ENCODE measurements around the gene GPT2. TPM values are rescaled to one million over a fixed set of nuclear protein-coding genes. Genes with fewer than 3 reads are reported as not detected.
"Not testable (repeated sequence)": the region's sequence is repeated elsewhere in the genome, so short reads cannot be mapped to it uniquely, and the experiment has no call there.

The GPT2 gene
- total RNA-seq, 1 experiment from 2014 or later = 81.8 TPM

DNA sequence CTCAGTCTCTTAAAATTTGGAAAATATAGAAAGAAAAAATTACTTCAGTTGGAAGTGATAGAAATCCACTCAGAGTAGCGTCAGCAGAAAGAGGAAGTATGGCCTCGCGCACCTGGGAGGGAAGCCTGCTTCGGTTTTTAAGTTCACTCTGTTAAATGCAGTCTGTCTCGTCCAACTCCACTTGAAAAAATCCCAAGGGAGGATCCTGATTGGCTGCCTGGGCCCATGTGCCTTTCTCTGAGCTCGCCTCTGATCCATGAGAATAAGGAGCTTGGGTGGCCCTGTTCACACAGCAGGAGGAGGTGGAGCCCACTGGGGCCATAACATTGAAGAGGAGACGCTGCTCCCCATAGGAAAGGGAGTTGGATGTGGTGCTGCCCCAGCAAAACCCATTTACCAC lies 48.6 kb downstream of the GPT2 start (continued):
- TF ChIP-seq NFYB (CRISPR knock-in tag; conservative IDR thresholded peaks at IDR 0.05; ENCODE audit: low read depth) (no peak), ZNF317 (CRISPR knock-in tag; IDR thresholded peaks at IDR 0.05; ENCODE audit: borderline replicate concordance, low read depth) (0 out of 2 replicates have a peak, but pooled peaks have one; percentile 20), CBFB (CRISPR knock-in tag; IDR thresholded peaks at IDR 0.05; ENCODE audit: low read depth) (no peak), NFATC4 (CRISPR knock-in tag; IDR thresholded peaks at IDR 0.05) (no peak), NR1H2 (CRISPR knock-in tag; IDR thresholded peaks at IDR 0.05) (no peak), ZNF263 (CRISPR knock-in tag; IDR thresholded peaks at IDR 0.05; ENCODE audit: low read depth) (no peak), TCF7 (CRISPR knock-in tag; IDR thresholded peaks at IDR 0.05; ENCODE audit: low read depth) (no peak)
- TF ChIP-seq, protein P1, sequence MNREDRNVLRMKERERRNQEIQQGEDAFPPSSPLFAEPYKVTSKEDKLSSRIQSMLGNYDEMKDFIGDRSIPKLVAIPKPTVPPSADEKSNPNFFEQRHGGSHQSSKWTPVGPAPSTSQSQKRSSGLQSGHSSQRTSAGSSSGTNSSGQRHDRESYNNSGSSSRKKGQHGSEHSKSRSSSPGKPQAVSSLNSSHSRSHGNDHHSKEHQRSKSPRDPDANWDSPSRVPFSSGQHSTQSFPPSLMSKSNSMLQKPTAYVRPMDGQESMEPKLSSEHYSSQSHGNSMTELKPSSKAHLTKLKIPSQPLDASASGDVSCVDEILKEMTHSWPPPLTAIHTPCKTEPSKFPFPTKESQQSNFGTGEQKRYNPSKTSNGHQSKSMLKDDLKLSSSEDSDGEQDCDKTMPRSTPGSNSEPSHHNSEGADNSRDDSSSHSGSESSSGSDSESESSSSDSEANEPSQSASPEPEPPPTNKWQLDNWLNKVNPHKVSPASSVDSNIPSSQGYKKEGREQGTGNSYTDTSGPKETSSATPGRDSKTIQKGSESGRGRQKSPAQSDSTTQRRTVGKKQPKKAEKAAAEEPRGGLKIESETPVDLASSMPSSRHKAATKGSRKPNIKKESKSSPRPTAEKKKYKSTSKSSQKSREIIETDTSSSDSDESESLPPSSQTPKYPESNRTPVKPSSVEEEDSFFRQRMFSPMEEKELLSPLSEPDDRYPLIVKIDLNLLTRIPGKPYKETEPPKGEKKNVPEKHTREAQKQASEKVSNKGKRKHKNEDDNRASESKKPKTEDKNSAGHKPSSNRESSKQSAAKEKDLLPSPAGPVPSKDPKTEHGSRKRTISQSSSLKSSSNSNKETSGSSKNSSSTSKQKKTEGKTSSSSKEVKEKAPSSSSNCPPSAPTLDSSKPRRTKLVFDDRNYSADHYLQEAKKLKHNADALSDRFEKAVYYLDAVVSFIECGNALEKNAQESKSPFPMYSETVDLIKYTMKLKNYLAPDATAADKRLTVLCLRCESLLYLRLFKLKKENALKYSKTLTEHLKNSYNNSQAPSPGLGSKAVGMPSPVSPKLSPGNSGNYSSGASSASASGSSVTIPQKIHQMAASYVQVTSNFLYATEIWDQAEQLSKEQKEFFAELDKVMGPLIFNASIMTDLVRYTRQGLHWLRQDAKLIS (CRISPR knock-in tag; IDR thresholded peaks at IDR 0.05; ENCODE audit: borderline replicate concordance) = no peak
- TF ChIP-seq, protein P2, sequence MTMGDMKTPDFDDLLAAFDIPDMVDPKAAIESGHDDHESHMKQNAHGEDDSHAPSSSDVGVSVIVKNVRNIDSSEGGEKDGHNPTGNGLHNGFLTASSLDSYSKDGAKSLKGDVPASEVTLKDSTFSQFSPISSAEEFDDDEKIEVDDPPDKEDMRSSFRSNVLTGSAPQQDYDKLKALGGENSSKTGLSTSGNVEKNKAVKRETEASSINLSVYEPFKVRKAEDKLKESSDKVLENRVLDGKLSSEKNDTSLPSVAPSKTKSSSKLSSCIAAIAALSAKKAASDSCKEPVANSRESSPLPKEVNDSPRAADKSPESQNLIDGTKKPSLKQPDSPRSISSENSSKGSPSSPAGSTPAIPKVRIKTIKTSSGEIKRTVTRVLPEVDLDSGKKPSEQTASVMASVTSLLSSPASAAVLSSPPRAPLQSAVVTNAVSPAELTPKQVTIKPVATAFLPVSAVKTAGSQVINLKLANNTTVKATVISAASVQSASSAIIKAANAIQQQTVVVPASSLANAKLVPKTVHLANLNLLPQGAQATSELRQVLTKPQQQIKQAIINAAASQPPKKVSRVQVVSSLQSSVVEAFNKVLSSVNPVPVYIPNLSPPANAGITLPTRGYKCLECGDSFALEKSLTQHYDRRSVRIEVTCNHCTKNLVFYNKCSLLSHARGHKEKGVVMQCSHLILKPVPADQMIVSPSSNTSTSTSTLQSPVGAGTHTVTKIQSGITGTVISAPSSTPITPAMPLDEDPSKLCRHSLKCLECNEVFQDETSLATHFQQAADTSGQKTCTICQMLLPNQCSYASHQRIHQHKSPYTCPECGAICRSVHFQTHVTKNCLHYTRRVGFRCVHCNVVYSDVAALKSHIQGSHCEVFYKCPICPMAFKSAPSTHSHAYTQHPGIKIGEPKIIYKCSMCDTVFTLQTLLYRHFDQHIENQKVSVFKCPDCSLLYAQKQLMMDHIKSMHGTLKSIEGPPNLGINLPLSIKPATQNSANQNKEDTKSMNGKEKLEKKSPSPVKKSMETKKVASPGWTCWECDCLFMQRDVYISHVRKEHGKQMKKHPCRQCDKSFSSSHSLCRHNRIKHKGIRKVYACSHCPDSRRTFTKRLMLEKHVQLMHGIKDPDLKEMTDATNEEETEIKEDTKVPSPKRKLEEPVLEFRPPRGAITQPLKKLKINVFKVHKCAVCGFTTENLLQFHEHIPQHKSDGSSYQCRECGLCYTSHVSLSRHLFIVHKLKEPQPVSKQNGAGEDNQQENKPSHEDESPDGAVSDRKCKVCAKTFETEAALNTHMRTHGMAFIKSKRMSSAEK (CRISPR knock-in tag; IDR thresholded peaks at IDR 0.05; ENCODE audit: borderline replicate concordance) = no peak

DNA sequence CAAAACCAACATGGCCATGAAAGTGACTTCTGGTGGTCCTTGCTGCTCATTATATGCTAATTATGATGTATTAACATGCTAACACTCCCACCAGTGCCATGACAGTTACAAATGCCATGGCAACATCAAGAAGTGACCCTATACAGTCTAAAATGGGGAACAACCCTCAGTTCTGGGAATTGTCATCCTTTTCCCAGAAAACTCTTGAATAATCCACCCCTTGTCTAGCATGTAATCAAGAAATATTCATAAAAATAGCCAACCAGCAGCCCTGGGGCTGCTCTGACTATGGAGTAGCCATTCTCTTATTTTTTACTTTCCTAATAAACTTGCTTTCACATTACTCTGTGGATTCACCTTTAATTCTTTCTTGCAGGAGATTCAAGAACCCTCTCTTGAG lies 53.4 kb downstream of the GPT2 start:
- no peaks in the 10 kb centered on the region for H3K9me3 Mint-ChIP-seq
- CTCF ChIA-PET = interaction anchor here (0.9 kb wide), 1 partner anchor 100 kb away, joined by 3 read pairs; no protein-coding TSS in a partner anchor
- peaks cover 6% of the 10 kb centered on the region for H3K4me1 Mint-ChIP-seq
- no peaks in the 10 kb centered on the region for H3K27me3 Mint-ChIP-seq (ENCODE audit: low read depth)
- DNase-seq (ENCODE audit: low spot score) = no peak
- no peak overlapping the region for H3K27ac Mint-ChIP-seq
- no peak for ATAC-seq
- POLR2A ChIA-PET = no interaction called here
- H3K36me3 Mint-ChIP-seq = no peaks in the 10 kb centered on the region
- no peak overlapping the region for H3K4me3 Mint-ChIP-seq
- TF ChIP-seq RORB (CRISPR knock-in tag; IDR thresholded peaks at IDR 0.05) (no peak), ATF1 (CRISPR knock-in tag; IDR thresholded peaks at IDR 0.05) (no peak), CREM (CRISPR knock-in tag; IDR thresholded peaks at IDR 0.05) (no peak), JAZF1 (CRISPR knock-in tag; IDR thresholded peaks at IDR 0.05) (no peak), SMAD3 (CRISPR knock-in tag; IDR thresholded peaks at IDR 0.05; ENCODE audit: borderline replicate concordance) (no peak), FOXP1 (CRISPR knock-in tag; IDR thresholded peaks at IDR 0.05; ENCODE audit: borderline replicate concordance) (no peak)
- TF ChIP-seq, protein P3, sequence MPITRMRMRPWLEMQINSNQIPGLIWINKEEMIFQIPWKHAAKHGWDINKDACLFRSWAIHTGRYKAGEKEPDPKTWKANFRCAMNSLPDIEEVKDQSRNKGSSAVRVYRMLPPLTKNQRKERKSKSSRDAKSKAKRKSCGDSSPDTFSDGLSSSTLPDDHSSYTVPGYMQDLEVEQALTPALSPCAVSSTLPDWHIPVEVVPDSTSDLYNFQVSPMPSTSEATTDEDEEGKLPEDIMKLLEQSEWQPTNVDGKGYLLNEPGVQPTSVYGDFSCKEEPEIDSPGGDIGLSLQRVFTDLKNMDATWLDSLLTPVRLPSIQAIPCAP (CRISPR knock-in tag; IDR thresholded peaks at IDR 0.05) = no peak
- TF ChIP-seq, protein P4, sequence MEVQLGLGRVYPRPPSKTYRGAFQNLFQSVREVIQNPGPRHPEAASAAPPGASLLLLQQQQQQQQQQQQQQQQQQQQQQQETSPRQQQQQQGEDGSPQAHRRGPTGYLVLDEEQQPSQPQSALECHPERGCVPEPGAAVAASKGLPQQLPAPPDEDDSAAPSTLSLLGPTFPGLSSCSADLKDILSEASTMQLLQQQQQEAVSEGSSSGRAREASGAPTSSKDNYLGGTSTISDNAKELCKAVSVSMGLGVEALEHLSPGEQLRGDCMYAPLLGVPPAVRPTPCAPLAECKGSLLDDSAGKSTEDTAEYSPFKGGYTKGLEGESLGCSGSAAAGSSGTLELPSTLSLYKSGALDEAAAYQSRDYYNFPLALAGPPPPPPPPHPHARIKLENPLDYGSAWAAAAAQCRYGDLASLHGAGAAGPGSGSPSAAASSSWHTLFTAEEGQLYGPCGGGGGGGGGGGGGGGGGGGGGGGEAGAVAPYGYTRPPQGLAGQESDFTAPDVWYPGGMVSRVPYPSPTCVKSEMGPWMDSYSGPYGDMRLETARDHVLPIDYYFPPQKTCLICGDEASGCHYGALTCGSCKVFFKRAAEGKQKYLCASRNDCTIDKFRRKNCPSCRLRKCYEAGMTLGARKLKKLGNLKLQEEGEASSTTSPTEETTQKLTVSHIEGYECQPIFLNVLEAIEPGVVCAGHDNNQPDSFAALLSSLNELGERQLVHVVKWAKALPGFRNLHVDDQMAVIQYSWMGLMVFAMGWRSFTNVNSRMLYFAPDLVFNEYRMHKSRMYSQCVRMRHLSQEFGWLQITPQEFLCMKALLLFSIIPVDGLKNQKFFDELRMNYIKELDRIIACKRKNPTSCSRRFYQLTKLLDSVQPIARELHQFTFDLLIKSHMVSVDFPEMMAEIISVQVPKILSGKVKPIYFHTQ (CRISPR knock-in tag; IDR thresholded peaks at IDR 0.05) = no peak

DNA sequence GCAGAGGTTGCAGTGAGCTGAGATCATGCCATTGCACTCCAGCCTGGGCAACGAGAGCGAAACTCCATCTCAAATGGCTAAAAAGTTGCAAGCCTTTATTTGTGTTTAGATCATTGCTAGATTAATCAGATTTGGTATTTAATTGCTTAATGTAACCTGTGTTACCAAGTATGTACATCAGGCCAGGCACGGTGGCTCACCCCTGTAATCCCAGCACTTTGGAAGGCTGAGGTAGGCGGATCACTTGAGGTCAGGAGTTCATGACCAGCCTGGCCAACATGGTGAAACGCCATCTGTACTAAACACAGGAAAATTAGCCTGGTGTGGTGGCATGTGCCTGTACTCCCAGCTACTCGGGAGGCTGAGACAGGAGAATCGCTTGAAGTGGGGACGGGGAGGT lies 60.6 kb downstream of the GPT2 start:
- CTCF ChIA-PET = interaction anchor here (0.6 kb wide), 1 partner anchor 93 kb away, joined by 3 read pairs; no protein-coding TSS in a partner anchor
- POLR2A ChIA-PET = interaction anchor here (0.7 kb wide), 1 partner anchor 1000 kb away, joined by 4 read pairs; no protein-coding TSS in a partner anchor
- not testable (repeated sequence) for H3K27me3 Mint-ChIP-seq (ENCODE audit: low read depth); H3K36me3 Mint-ChIP-seq; H3K9me3 Mint-ChIP-seq; H3K4me3 Mint-ChIP-seq; DNase-seq (ENCODE audit: low spot score); H3K4me1 Mint-ChIP-seq; ATAC-seq; H3K27ac Mint-ChIP-seq

All from WTC11 (cell line).